ENCODE results near the gene TMEM87B. TPM values are rescaled to one million over a fixed set of nuclear protein-coding genes. Genes with fewer than 3 reads are reported as not detected.
A peak's percentile ranks its signal among the peaks of the same experiment; 100 is the strongest.

TMEM87B gene
- total RNA-seq, 4 donors from 2014 or later = 21.9 to 74.5 (median 60.7) TPM

DNA sequence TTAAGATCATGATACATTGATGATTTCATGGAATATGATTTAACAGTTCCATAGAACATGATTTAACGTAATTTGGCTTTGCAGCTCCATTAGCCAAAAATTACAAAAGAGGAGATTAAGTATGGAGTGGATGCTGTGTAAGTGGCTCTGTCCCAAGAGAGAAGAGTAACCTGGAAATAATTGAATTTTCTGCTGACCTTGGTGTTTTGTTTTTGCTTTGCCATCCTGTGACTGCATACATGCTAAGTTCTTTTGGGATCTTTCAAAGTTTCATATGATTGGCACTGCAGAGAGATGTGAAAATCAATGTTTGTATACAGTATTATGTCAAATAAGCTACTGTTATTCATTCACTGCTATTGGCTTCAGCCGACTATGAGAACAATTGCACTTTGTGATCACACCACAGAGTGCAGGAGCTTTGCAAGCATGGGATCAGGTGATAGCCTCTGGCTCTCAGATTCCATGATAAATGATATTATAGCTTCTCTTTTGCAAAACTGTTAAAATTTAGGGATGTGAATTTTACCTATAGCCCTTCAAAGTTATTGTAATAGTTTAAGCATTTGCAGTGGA, 46.1 kb upstream of the TMEM87B start:
- DNase-seq = no peak
- H3K27me3 ChIP-seq = no peaks in the 10 kb centered on the region
- intact Hi-C loops (cut with DNase I; ENCODE audit: low total_unique reads) = no loop called here
- in situ Hi-C loops (cut with MboI; ENCODE audit: low pct_ligation_motif_present in 1 of 4, low pct_unique_long_range_greater_than_20kb in 1 of 4, low sequenced_read_pairs in 3 of 4) = no loop called here
- peaks cover 4 to 13% (median 9%) of the 10 kb centered on the region in 4 donors for H3K4me1 ChIP-seq
- no peak overlapping the region for H3K27ac ChIP-seq
- 72 to 74% methylated on average over 2 of the region's 2 CpGs for WGBS, 2 donors (ENCODE audit: low coverage in 1 of 2)
- no peaks in the 10 kb centered on the region for H3K9me3 ChIP-seq
- H3K36me3 ChIP-seq = peaks cover 0 to 5% (median 0%) of the 10 kb centered on the region in 4 donors
- no peak overlapping the region for H3K4me3 ChIP-seq
- TF ChIP-seq, protein P1, sequence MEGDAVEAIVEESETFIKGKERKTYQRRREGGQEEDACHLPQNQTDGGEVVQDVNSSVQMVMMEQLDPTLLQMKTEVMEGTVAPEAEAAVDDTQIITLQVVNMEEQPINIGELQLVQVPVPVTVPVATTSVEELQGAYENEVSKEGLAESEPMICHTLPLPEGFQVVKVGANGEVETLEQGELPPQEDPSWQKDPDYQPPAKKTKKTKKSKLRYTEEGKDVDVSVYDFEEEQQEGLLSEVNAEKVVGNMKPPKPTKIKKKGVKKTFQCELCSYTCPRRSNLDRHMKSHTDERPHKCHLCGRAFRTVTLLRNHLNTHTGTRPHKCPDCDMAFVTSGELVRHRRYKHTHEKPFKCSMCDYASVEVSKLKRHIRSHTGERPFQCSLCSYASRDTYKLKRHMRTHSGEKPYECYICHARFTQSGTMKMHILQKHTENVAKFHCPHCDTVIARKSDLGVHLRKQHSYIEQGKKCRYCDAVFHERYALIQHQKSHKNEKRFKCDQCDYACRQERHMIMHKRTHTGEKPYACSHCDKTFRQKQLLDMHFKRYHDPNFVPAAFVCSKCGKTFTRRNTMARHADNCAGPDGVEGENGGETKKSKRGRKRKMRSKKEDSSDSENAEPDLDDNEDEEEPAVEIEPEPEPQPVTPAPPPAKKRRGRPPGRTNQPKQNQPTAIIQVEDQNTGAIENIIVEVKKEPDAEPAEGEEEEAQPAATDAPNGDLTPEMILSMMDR (IDR thresholded peaks at IDR 0.05) = no peak
- TF ChIP-seq EP300 (IDR thresholded peaks at IDR 0.05; ENCODE audit: low read depth) (no peak), POLR2AphosphoS5 (IDR thresholded peaks at IDR 0.05) (no peak), POLR2A (IDR thresholded peaks at IDR 0.05) (no peak)

DNA sequence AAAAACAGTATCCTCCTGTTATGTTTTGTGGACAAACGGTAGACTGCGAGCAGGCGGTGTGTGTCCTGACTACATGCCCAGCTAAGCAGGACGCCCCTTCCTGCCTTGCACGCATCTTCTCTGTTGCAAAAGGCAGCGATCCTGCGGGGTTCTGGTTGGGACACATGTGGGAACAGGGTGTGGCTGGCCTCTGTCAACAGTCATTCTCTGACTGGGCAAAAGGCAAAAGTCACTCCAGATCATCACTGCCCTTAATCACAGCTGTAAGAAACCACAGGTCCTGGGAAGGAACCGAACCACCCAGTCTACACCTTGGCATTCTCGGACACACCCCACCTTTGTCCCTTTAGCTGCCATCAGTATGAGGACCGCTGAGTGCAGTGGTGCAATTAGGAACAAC, 44.3 kb upstream of the TMEM87B start:
- no peak overlapping the region for H3K4me3 ChIP-seq
- H3K36me3 ChIP-seq = peaks cover 0 to 5% (median 0%) of the 10 kb centered on the region in 4 donors
- in situ Hi-C loops (cut with MboI; ENCODE audit: low pct_ligation_motif_present in 1 of 4, low pct_unique_long_range_greater_than_20kb in 1 of 4, low sequenced_read_pairs in 3 of 4) = no loop called here
- 56% methylated on average over 10 of the region's 10 CpGs; no CpG with 5 or more reads in 1 of the 2 donors for WGBS, 2 donors (ENCODE audit: low coverage in 1 of 2)
- peak; percentile 62 for DNase-seq
- H3K9me3 ChIP-seq = no peaks in the 10 kb centered on the region
- TF ChIP-seq POLR2AphosphoS5 (IDR thresholded peaks at IDR 0.05) (no peak), EP300 (IDR thresholded peaks at IDR 0.05; ENCODE audit: low read depth) (no peak), POLR2A (IDR thresholded peaks at IDR 0.05) (no peak)
- TF ChIP-seq, protein P1 (IDR thresholded peaks at IDR 0.05) = peak in 1 of 5 experiments; percentile 12
- H3K4me1 ChIP-seq = peaks cover 4 to 12% (median 8%) of the 10 kb centered on the region in 4 donors
- H3K27ac ChIP-seq = peak overlapping the region in 2 of 4 donors; percentile 12 to 29
- intact Hi-C loops (cut with DNase I; ENCODE audit: low total_unique reads) = no loop called here
- H3K27me3 ChIP-seq = no peaks in the 10 kb centered on the region

DNA sequence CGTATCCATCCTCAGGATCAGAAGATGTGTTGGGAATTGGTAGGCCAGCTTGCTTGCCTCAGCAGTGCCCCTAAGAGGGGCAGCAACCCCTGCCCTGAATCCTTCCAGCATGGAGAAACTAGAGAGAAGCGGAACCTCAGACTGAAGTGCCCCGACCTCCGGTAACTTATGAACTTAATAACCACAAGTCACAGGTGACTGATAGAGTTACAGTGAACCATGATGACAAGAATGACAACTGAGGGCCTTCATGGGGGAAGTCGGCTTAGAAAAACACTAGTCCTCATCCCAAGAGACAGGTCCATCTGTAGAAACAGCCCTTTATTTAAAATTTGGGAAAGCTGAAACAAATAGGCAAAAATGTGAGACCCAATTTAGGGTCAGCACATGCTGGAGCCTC, 42.5 kb upstream of the TMEM87B start:
- in situ Hi-C loops (cut with MboI; ENCODE audit: low pct_ligation_motif_present in 1 of 4, low pct_unique_long_range_greater_than_20kb in 1 of 4, low sequenced_read_pairs in 3 of 4) (no loop called here), intact Hi-C loops (cut with DNase I; ENCODE audit: low total_unique reads) (no loop called here)
- H3K4me3 ChIP-seq = no peak overlapping the region
- DNase-seq = no peak
- peaks cover 3 to 12% (median 7%) of the 10 kb centered on the region in 4 donors for H3K4me1 ChIP-seq
- peaks cover 0 to 5% (median 0%) of the 10 kb centered on the region in 4 donors for H3K36me3 ChIP-seq
- no peak overlapping the region for H3K27ac ChIP-seq
- H3K9me3 ChIP-seq = no peaks in the 10 kb centered on the region
- WGBS, 2 donors (ENCODE audit: low coverage in 1 of 2) = 85% methylated on average over 5 of the region's 5 CpGs; no CpG with 5 or more reads in 1 of the 2 donors
- H3K27me3 ChIP-seq = no peaks in the 10 kb centered on the region
- TF ChIP-seq POLR2A (IDR thresholded peaks at IDR 0.05) (no peak), POLR2AphosphoS5 (IDR thresholded peaks at IDR 0.05) (no peak), EP300 (IDR thresholded peaks at IDR 0.05; ENCODE audit: low read depth) (no peak)
- TF ChIP-seq, protein P1 (IDR thresholded peaks at IDR 0.05) = no peak

DNA sequence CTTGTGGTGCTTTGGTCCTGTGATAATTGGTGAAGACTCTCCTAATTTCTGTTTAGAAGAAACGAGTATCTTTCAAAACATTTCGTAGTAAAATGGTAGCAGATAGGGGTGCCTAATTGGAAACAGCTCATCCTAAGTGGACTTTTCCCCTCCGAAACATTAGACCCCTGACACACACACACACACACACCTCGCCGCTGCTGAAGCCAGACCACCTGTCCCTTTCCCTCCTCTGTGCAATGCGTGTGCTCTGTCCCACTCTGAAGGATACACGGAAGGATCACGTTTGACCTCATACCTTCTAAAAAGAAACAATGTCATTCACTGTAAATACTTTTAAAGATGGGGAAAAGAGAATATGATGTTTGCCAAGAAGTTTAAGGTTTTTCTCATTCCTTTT, 36.2 kb upstream of the TMEM87B start:
- TF ChIP-seq POLR2AphosphoS5 (IDR thresholded peaks at IDR 0.05) (no peak), EP300 (IDR thresholded peaks at IDR 0.05; ENCODE audit: low read depth) (no peak), POLR2A (IDR thresholded peaks at IDR 0.05) (no peak)
- TF ChIP-seq, protein P1 (IDR thresholded peaks at IDR 0.05) = no peak
- Histone ChIP-seq H3K4me3 (no peak overlapping the region), H3K9me3 (no peaks in the 10 kb centered on the region), H3K27me3 (no peaks in the 10 kb centered on the region), H3K27ac (no peak overlapping the region), H3K4me1 (no peaks in the 10 kb centered on the region), H3K36me3 (no peaks in the 10 kb centered on the region)
- in situ Hi-C loops (cut with MboI; ENCODE audit: low pct_ligation_motif_present in 1 of 4, low pct_unique_long_range_greater_than_20kb in 1 of 4, low sequenced_read_pairs in 3 of 4) (no loop called here), intact Hi-C loops (cut with DNase I; ENCODE audit: low total_unique reads) (no loop called here)
- WGBS, 2 donors (ENCODE audit: low coverage in 1 of 2) = 85 to 89% methylated on average over 8 of the region's 8 CpGs
- DNase-seq = no peak

Data from transverse colon (tissue), 4 donors.